ENCODE data around the gene RASL10A.

Gene RASL10A

GRCh38 chr22:29302681-29303465 lies 12.6 kb downstream of the RASL10A start:
- Histone ChIP-seq H4K20me1 (ENCODE audit: insufficient read depth, low read length, poor library complexity, severe bottlenecking) (peaks cover 3% of the 10 kb centered on the region), H2AFZ (ENCODE audit: low read length) (no peak overlapping the region), H3K4me3 (ENCODE audit: low read length, poor library complexity, severe bottlenecking) (no peak overlapping the region), H3K9me2 (replicated peaks; ENCODE audit: low read depth, low read length) (no peaks in the 10 kb centered on the region), H3K9ac (ENCODE audit: low read depth, low read length, poor library complexity, severe bottlenecking) (no peak overlapping the region), H3K27me3 (ENCODE audit: insufficient read depth, low read length, poor library complexity, severe bottlenecking) (no peaks in the 10 kb centered on the region), H3K9me3 (ENCODE audit: insufficient read depth, low read depth, low read length) (no peaks in the 10 kb centered on the region), H3K4me1 (ENCODE audit: insufficient read depth, low read length, poor library complexity, severe bottlenecking) (peaks cover 12% of the 10 kb centered on the region), H3K36me3 (ENCODE audit: insufficient read depth, low read length) (peaks cover 32% of the 10 kb centered on the region), H3K4me2 (ENCODE audit: low read depth, low read length, poor library complexity, severe bottlenecking) (no peak overlapping the region), H3K79me2 (ENCODE audit: insufficient read depth, low read length) (no peaks in the 10 kb centered on the region), H3F3A (ENCODE audit: low read depth) (peaks cover 16% of the 10 kb centered on the region)
- TF ChIP-seq EZH2phosphoT487 (IDR thresholded peaks at IDR 0.05; ENCODE audit: borderline replicate concordance) = no peak
- no peak for TF ChIP-seq CTCF (conservative IDR thresholded peaks at IDR 0.05; ENCODE audit: low read length)

- Histone ChIP-seq H3K36me3 (ENCODE audit: insufficient read depth, low read length) (peaks cover 38% of the 10 kb centered on the region), H3F3A (ENCODE audit: low read depth) (peaks cover 16% of the 10 kb centered on the region), H2AFZ (ENCODE audit: low read length) (no peak overlapping the region), H3K4me2 (ENCODE audit: low read depth, low read length, poor library complexity, severe bottlenecking) (no peak overlapping the region), H3K4me1 (ENCODE audit: insufficient read depth, low read length, poor library complexity, severe bottlenecking) (peaks cover 9% of the 10 kb centered on the region), H3K79me2 (ENCODE audit: insufficient read depth, low read length) (no peaks in the 10 kb centered on the region), H4K20me1 (ENCODE audit: insufficient read depth, low read length, poor library complexity, severe bottlenecking) (peaks cover 3% of the 10 kb centered on the region), H3K9ac (ENCODE audit: low read depth, low read length, poor library complexity, severe bottlenecking) (no peak overlapping the region), H3K4me3 (ENCODE audit: low read length, poor library complexity, severe bottlenecking) (no peak overlapping the region), H3K9me3 (ENCODE audit: insufficient read depth, low read depth, low read length) (no peaks in the 10 kb centered on the region), H3K9me2 (replicated peaks; ENCODE audit: low read depth, low read length) (no peaks in the 10 kb centered on the region), H3K27me3 (ENCODE audit: insufficient read depth, low read length, poor library complexity, severe bottlenecking) (no peaks in the 10 kb centered on the region)
- TF ChIP-seq CTCF (conservative IDR thresholded peaks at IDR 0.05; ENCODE audit: low read length) (no peak), EZH2phosphoT487 (IDR thresholded peaks at IDR 0.05; ENCODE audit: borderline replicate concordance) (no peak)
Measured at GRCh38 chr22:29302402-29302680, 13.2 kb downstream of the RASL10A start.

- H3K27me3 ChIP-seq (ENCODE audit: insufficient read depth, low read length, poor library complexity, severe bottlenecking) = no peaks in the 10 kb centered on the region
- no peak overlapping the region for H2AFZ ChIP-seq (ENCODE audit: low read length)
- peaks cover 16% of the 10 kb centered on the region for H3F3A ChIP-seq (ENCODE audit: low read depth)
- no peak overlapping the region for H3K9ac ChIP-seq (ENCODE audit: low read depth, low read length, poor library complexity, severe bottlenecking)
- no peaks in the 10 kb centered on the region for H3K9me2 ChIP-seq (replicated peaks; ENCODE audit: low read depth, low read length)
- no peak overlapping the region for H3K4me3 ChIP-seq (ENCODE audit: low read length, poor library complexity, severe bottlenecking)
- H3K4me2 ChIP-seq (ENCODE audit: low read depth, low read length, poor library complexity, severe bottlenecking) = no peak overlapping the region
- no peaks in the 10 kb centered on the region for H3K9me3 ChIP-seq (ENCODE audit: insufficient read depth, low read depth, low read length)
- TF ChIP-seq EZH2phosphoT487 (IDR thresholded peaks at IDR 0.05; ENCODE audit: borderline replicate concordance) = no peak
- no peak for TF ChIP-seq CTCF (conservative IDR thresholded peaks at IDR 0.05; ENCODE audit: low read length)
- H3K4me1 ChIP-seq (ENCODE audit: insufficient read depth, low read length, poor library complexity, severe bottlenecking) = peaks cover 7% of the 10 kb centered on the region
- no peaks in the 10 kb centered on the region for H3K79me2 ChIP-seq (ENCODE audit: insufficient read depth, low read length)
- peaks cover 3% of the 10 kb centered on the region for H4K20me1 ChIP-seq (ENCODE audit: insufficient read depth, low read length, poor library complexity, severe bottlenecking)
- peaks cover 42% of the 10 kb centered on the region for H3K36me3 ChIP-seq (ENCODE audit: insufficient read depth, low read length)
Measured at GRCh38 chr22:29301716-29302401, 13.6 kb downstream of the RASL10A start.
